GM23248 (cell line): Measurements from ENCODE around the gene GRHPR.

ENCODE experiments used
- EZH2 ChIP-seq: fragments of 200-600 bp; sonication (generic); IDR thresholded peaks from 2 replicates; pipeline ENCODE4 v1.6.1; 2018; ENCODE audit warnings: antibody characterized with exemption, mild to moderate bottlenecking; ENCODE audit not compliant: insufficient read depth, poor library complexity, severe bottlenecking
- EZH2phosphoT487 ChIP-seq: fragments of 200-600 bp; sonication (generic); IDR thresholded peaks from 2 replicates; pipeline ENCODE4 v1.6.1; 2018; ENCODE audit warnings: antibody characterized with exemption, moderate library complexity, mild to moderate bottlenecking, low read depth; ENCODE audit not compliant: insufficient read depth

DNA sequence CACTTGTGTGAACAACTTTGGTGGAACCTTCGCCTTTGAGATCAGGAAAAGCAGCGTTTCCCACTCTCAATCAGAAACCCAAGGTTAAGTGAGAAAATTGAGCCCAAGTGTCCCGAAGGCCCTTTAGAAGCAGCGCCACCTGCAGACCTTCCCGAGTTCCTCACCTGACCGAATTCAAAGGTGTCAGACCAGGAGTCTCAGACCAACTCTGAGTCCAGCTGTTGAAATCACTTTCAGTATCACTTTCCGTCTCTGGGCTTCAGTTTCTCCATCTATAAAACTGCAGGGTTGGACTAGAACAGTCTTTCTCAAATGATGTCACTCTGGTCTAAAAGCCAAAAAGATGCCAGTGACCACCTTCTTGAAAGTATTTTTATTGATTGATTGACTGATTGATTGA lies 31.7 kb upstream of the GRHPR start:
- TF ChIP-seq EZH2 (no peak), EZH2phosphoT487 (no peak)
